PC-3 (cell line): ENCODE results near the gene PPIE. TPM values are rescaled to one million over a fixed set of nuclear protein-coding genes. Genes with fewer than 3 reads are reported as not detected.
"Not testable (repeated sequence)": the region's sequence is repeated elsewhere in the genome, so short reads cannot be mapped to it uniquely, and the experiment has no call there.

Experiments
- ATAC-seq: fragments of 200-7000 bp; cut with Tn5 transposase; 2 replicates; pipeline ENCODE4 v1.9.1; 2020; ENCODE audit warnings: mild to moderate bottlenecking, moderate library complexity
- BruUV-seq: library from RNA; stranded (reverse); fragments of 400-500 nt; replicated peaks from 2 replicates; lab custom pipeline; 2021; lab: Mats Ljungman, UMichigan
- CTCF ChIA-PET: fragments of 300-600 bp; sonication (Branson Sonifier 250); formaldehyde crosslinking; loops from one replicate; lab custom pipeline; 2022; ENCODE audit warnings: antibody characterized with exemption; lab: Charles Lee
- POLR2A ChIA-PET: fragments of 300-600 bp; sonication (Branson Sonifier 250); formaldehyde crosslinking; loops from one replicate; lab custom pipeline; 2022; ENCODE audit warnings: antibody characterized with exemption; ENCODE audit not compliant: unreplicated experiment; lab: Charles Lee
- DNase-seq: peaks from one replicate; pipeline ENCODE4 v3.0.0-alpha.2; 2015
- H2AFZ ChIP-seq: fragments of 300-600 bp; sonication (generic); 2 replicates; pipeline ENCODE4 v1.6.0; 2016; ENCODE audit warnings: antibody characterized with exemption, low read length
- H3F3A ChIP-seq: fragments of 300-600 bp; sonication (generic); one replicate; pipeline ENCODE4 v1.6.0; 2017; ENCODE audit warnings: antibody characterized with exemption, low read length, control low read depth, mild to moderate bottlenecking; ENCODE audit not compliant: unreplicated experiment
- H3K27ac ChIP-seq: fragments of 300-600 bp; sonication (generic); 2 replicates; pipeline ENCODE4 v1.5.1; 2016; ENCODE audit warnings: mild to moderate bottlenecking, low read length
- H3K27me3 ChIP-seq: fragments of 300-600 bp; sonication (generic); 2 replicates; pipeline ENCODE4 v1.6.1; 2016; ENCODE audit warnings: low read length, mixed read lengths
- H3K36me3 ChIP-seq: fragments of 300-600 bp; sonication (generic); 2 replicates; pipeline ENCODE4 v1.6.1; 2016; ENCODE audit warnings: low read depth, mixed run types, low read length, mixed read lengths
- H3K4me1 ChIP-seq: fragments of 300-600 bp; sonication (generic); 2 replicates; pipeline ENCODE4 v1.5.1; 2016; ENCODE audit warnings: low read length; ENCODE audit not compliant: insufficient read depth
- H3K4me2 ChIP-seq: fragments of 300-600 bp; sonication (generic); 2 replicates; pipeline ENCODE4 v1.6.0; 2016; ENCODE audit warnings: low read length
- H3K4me3 ChIP-seq: fragments of 300-600 bp; sonication (generic); 2 replicates; pipeline ENCODE4 v1.5.1; 2016; ENCODE audit warnings: mild to moderate bottlenecking, low read length, mixed read lengths
- H3K79me2 ChIP-seq: fragments of 300-600 bp; sonication (generic); 2 replicates; pipeline ENCODE4 v1.6.1; 2017; ENCODE audit warnings: low read length, mixed read lengths
- H3K9ac ChIP-seq: fragments of 300-600 bp; sonication (generic); 2 replicates; pipeline ENCODE4 v1.6.0; 2016; ENCODE audit warnings: mild to moderate bottlenecking, low read length
- H3K9me2 ChIP-seq: fragments of 300-600 bp; sonication (generic); replicated peaks from 2 replicates; pipeline ENCODE4 v1.6.1; 2016; ENCODE audit warnings: mixed run types, low read length, mixed read lengths
- H3K9me3 ChIP-seq: fragments of 300-600 bp; sonication (generic); 2 replicates; pipeline ENCODE4 v1.6.1; 2016; ENCODE audit warnings: low read length, mixed read lengths
- H4K20me1 ChIP-seq: fragments of 300-600 bp; sonication (generic); 2 replicates; pipeline ENCODE4 v1.6.1; 2016; ENCODE audit warnings: low read length, mixed read lengths
- CTCF ChIP-seq: fragments of 300-600 bp; sonication (generic); conservative IDR thresholded peaks from 2 replicates; pipeline ENCODE4 v1.5.1; 2017; ENCODE audit warnings: antibody characterized with exemption, low read depth, mild to moderate bottlenecking, low read length
- EZH2 ChIP-seq: fragments of 300-600 bp; sonication (generic); IDR thresholded peaks from one replicate; pipeline ENCODE4 v1.6.1; 2017; ENCODE audit warnings: antibody characterized with exemption, mild to moderate bottlenecking, low read length; ENCODE audit not compliant: unreplicated experiment
- EZH2phosphoT487 ChIP-seq: fragments of 300-600 bp; sonication (generic); IDR thresholded peaks from 2 replicates; pipeline ENCODE4 v1.6.1; 2018; ENCODE audit warnings: mild to moderate bottlenecking, antibody characterized with exemption, low read length, borderline replicate concordance
- intact Hi-C: fragments of 100-400 bp; cut with micrococcal nuclease; formaldehyde crosslinking; loops from 2 replicates; pipeline ENCODE4 v1.9.0; 2023
- total RNA-seq: library from RNA; depleted of rRNA; stranded (reverse); fragments of >200 nt; gene quantifications from 2 replicates; pipeline ENCODE4 v1.2.3, GENCODE V29; 2014

Gene PPIE
- total RNA-seq, 1 experiment from 2014 or later = 53.6 TPM

- H3K79me2 ChIP-seq = no peaks in the 10 kb centered on the region
- POLR2A ChIA-PET = no interaction called here
- no peak overlapping the region for H2AFZ ChIP-seq
- no peaks in the 10 kb centered on the region for H3K36me3 ChIP-seq
- no TSS peak for BruUV-seq
- H3K27ac ChIP-seq = no peak overlapping the region
- TF ChIP-seq CTCF = no peak
- TF ChIP-seq EZH2 = no peak
- TF ChIP-seq EZH2phosphoT487 = no peak
- CTCF ChIA-PET = no interaction called here
- H3K9me2 ChIP-seq = no peaks in the 10 kb centered on the region
- DNase-seq (no peak), ATAC-seq (no peak)
- H3K4me2 ChIP-seq = no peak overlapping the region
- intact Hi-C loops = loop anchor here (10.0 kb wide), 1 partner anchor 61 kb away; the partner anchor contains the start of gene PPIE
- no peak overlapping the region for H3K9ac ChIP-seq
- H3K27me3 ChIP-seq = no peaks in the 10 kb centered on the region
- no peaks in the 10 kb centered on the region for H4K20me1 ChIP-seq
- H3K4me3 ChIP-seq = no peak overlapping the region
- no peaks in the 10 kb centered on the region for H3K9me3 ChIP-seq
- peaks cover 14% of the 10 kb centered on the region for H3K4me1 ChIP-seq
- H3F3A ChIP-seq = no peaks in the 10 kb centered on the region
These were observed 57.0 kb downstream of the PPIE start for GRCh38 chr1:39795651-39796050.

- ATAC-seq (peak; percentile 68), DNase-seq (peak; percentile 76)
- H3K4me3 ChIP-seq, H3F3A ChIP-seq, H3K9me3 ChIP-seq, BruUV-seq, H3K9ac ChIP-seq, H3K9me2 ChIP-seq, H3K79me2 ChIP-seq, H3K27me3 ChIP-seq, H4K20me1 ChIP-seq, H3K36me3 ChIP-seq: not testable (repeated sequence)
- Histone ChIP-seq H2AFZ (peak overlapping the region; percentile 27), H3K4me2 (peak overlapping the region; percentile 56; the same call in 1 of the 2 replicates), H3K27ac (peak overlapping the region; percentile 10; the same call in 1 of the 2 replicates), H3K4me1 (peaks cover 16% of the 10 kb centered on the region)
- intact Hi-C loops = loop anchor here (10.0 kb wide), 1 partner anchor 64 kb away; the partner anchor contains the start of gene PPIE
- POLR2A ChIA-PET = interaction anchor here (0.5 to 0.7 kb wide), 3 partner anchors 164 to 241 kb away, joined by 3 to 9 read pairs (median 4); partner anchors contain the start of gene CAP1
- CTCF ChIA-PET = interaction anchor here (0.6 to 1.1 kb wide), 2 partner anchors 120 to 565 kb away, joined by 3 to 5 read pairs; no protein-coding TSS in a partner anchor
These were observed 60.4 kb downstream of the PPIE start for GRCh38 chr1:39798859-39799769.

GRCh38 chr1:39799770-39800470, 61.2 kb downstream of the PPIE start:
- H3K4me1 ChIP-seq = peaks cover 16% of the 10 kb centered on the region
- H2AFZ ChIP-seq = no peak overlapping the region; the same call in 1 of the 2 replicates
- H3K9ac ChIP-seq = no peak overlapping the region
- CTCF ChIA-PET = interaction anchor here (1.1 kb wide), 1 partner anchor 120 kb away, joined by 5 read pairs; no protein-coding TSS in a partner anchor
- ATAC-seq (peak; percentile 91), DNase-seq (peak; percentile 78)
- POLR2A ChIA-PET = interaction anchor here (0.5 to 0.7 kb wide), 5 partner anchors 60 to 279 kb away, joined by 3 to 9 read pairs (median 4); partner anchors contain the start of gene CAP1
- H3K27me3 ChIP-seq = no peaks in the 10 kb centered on the region
- intact Hi-C loops = loop anchor here (10.0 kb wide), 1 partner anchor 65 kb away; the partner anchor contains the start of gene PPIE
- H4K20me1 ChIP-seq = no peaks in the 10 kb centered on the region
- TF ChIP-seq CTCF (peak; percentile 88), EZH2phosphoT487 (no peak)
- no peaks in the 10 kb centered on the region for H3F3A ChIP-seq
- BruUV-seq = no TSS peak
- no peaks in the 10 kb centered on the region for H3K79me2 ChIP-seq
- no peaks in the 10 kb centered on the region for H3K9me3 ChIP-seq
- H3K4me3 ChIP-seq = no peak overlapping the region
- no peaks in the 10 kb centered on the region for H3K9me2 ChIP-seq
- H3K4me2 ChIP-seq = peak overlapping the region; percentile 56
- H3K36me3 ChIP-seq = no peaks in the 10 kb centered on the region
- H3K27ac ChIP-seq = peak overlapping the region; percentile 10; the same call in 1 of the 2 replicates
